Cardiac muscle cell (in vitro differentiated cells and primary cell): Measurements from ENCODE around the gene CACNA1H. TPM values are rescaled to one million over a fixed set of nuclear protein-coding genes. Genes with fewer than 3 reads are reported as not detected.

Experiments used
- DNase-seq, 2 donors: peaks; one replicate each; pipeline versions ENCODE4 v3.0.0 to v3.0.0-alpha.2; 2010 to 2017; ENCODE audit warnings: low read depth in 1 of 2, low spot score in 1 of 2
- H3K27ac ChIP-seq: fragments of 200-600 bp; sonication (generic); 2 replicates; pipeline ENCODE4 v1.5.1; 2016
- H3K27me3 ChIP-seq: fragments of 200-600 bp; sonication (generic); 2 replicates; pipeline ENCODE4 v1.6.0; 2016; ENCODE audit warnings: control low read depth
- H3K36me3 ChIP-seq: fragments of 200-600 bp; sonication (generic); 2 replicates; pipeline ENCODE4 v1.5.1; 2016; ENCODE audit warnings: control low read depth
- H3K4me1 ChIP-seq: fragments of 200-600 bp; sonication (generic); 2 replicates; pipeline ENCODE4 v1.8.1; 2017; ENCODE audit warnings: low read depth, mild to moderate bottlenecking, mixed run types
- H3K4me3 ChIP-seq: fragments of 200-600 bp; sonication (generic); 2 replicates; pipeline ENCODE4 v1.5.1; 2016; ENCODE audit warnings: mild to moderate bottlenecking
- H3K9me3 ChIP-seq: fragments of 200-600 bp; sonication (generic); 2 replicates; pipeline ENCODE4 v1.5.1; 2017; ENCODE audit warnings: low read depth, mild to moderate bottlenecking, control low read depth
- CTCF ChIP-seq: IDR thresholded peaks from 2 replicates; pipeline ENCODE4 v1.5.1; 2012; ENCODE audit warnings: low read depth, mild to moderate bottlenecking, low read length
- polyA plus RNA-seq: library from polyadenylated mRNA; unstranded; fragments of >200 nt; fragmentation: Nextera tagmentation; extraction: Ambion mirVana; gene quantifications from 2 replicates; pipeline ENCODE4 v1.2.1, GENCODE V29; 2016
- total RNA-seq: library from RNA; depleted of rRNA; stranded (reverse); fragments of >200 nt; gene quantifications from 2 replicates; pipeline ENCODE4 v1.2.3, GENCODE V29; 2016

The CACNA1H gene
- total and polyA plus RNA-seq, 2 experiments from 2014 or later, result 8.9 to 66.1 TPM

GRCh38 chr16:1201444-1201843 lies 48.5 kb downstream of the CACNA1H start:
- H3K4me3 ChIP-seq, result no peak overlapping the region
- DNase-seq, result no peak
- no peaks in the 10 kb centered on the region for H3K36me3 ChIP-seq
- H3K4me1 ChIP-seq, result no peaks in the 10 kb centered on the region
- no peak overlapping the region for H3K27ac ChIP-seq
- no peaks in the 10 kb centered on the region for H3K27me3 ChIP-seq
- H3K9me3 ChIP-seq, result no peaks in the 10 kb centered on the region
- TF ChIP-seq CTCF, result no peak

- H3K27ac ChIP-seq, result no peak overlapping the region
- H3K27me3 ChIP-seq, result no peaks in the 10 kb centered on the region
- no peak for TF ChIP-seq CTCF
- no peaks in the 10 kb centered on the region for H3K9me3 ChIP-seq
- H3K36me3 ChIP-seq, result no peaks in the 10 kb centered on the region
- DNase-seq, result no peak
- H3K4me3 ChIP-seq, result no peak overlapping the region
- H3K4me1 ChIP-seq, result no peaks in the 10 kb centered on the region
Observed at GRCh38 chr16:1202274-1202673, 49.4 kb downstream of the CACNA1H start.

DNA sequence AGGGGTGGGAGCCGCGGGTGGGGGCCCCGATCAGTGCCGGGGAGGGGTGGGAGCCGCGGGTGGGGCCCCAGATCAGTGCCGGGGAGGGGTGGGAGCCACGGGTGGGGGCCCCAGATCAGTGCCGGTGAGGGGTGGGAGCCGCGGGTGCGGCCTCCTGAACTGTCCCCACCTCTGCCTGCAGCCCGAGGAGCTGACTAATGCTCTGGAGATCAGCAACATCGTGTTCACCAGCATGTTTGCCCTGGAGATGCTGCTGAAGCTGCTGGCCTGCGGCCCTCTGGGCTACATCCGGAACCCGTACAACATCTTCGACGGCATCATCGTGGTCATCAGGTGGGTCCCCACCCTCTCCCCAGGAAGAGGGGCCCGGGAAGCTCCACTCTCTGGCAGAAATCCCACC lies 52.0 kb downstream of the CACNA1H start:
- TF ChIP-seq CTCF, result no peak
- Histone ChIP-seq H3K27me3 (no peaks in the 10 kb centered on the region), H3K4me1 (no peaks in the 10 kb centered on the region), H3K27ac (no peak overlapping the region), H3K9me3 (no peaks in the 10 kb centered on the region), H3K4me3 (no peak overlapping the region), H3K36me3 (peaks cover 4% of the 10 kb centered on the region)
- DNase-seq, result no peak

DNA sequence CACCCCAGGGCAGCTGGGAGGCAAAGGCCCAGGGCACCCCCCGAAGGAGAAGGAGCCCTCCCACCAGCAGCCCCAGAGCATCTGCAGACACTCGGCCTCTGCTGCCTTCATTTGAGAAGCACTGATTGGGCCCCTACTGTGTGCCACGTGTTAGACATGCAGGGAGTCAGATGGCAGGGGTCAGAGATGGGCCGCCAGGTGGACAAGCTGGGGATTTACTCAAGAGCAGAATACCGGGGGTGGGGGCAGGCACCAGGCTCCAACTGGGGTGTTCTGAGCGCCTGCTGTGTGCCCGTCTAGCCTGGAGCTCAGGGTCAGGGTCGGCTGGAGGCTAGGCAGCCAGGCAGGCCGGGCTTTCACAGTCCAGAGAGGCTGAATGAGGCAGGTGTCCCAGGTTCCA lies 53.4 kb downstream of the CACNA1H start:
- no peak for DNase-seq
- peaks cover 6% of the 10 kb centered on the region for H3K36me3 ChIP-seq
- H3K27ac ChIP-seq, result no peak overlapping the region
- no peak overlapping the region for H3K4me3 ChIP-seq
- no peaks in the 10 kb centered on the region for H3K9me3 ChIP-seq
- H3K27me3 ChIP-seq, result no peaks in the 10 kb centered on the region
- TF ChIP-seq CTCF, result no peak
- H3K4me1 ChIP-seq, result no peaks in the 10 kb centered on the region

- Histone ChIP-seq H3K4me1 (no peaks in the 10 kb centered on the region), H3K4me3 (no peak overlapping the region), H3K27ac (no peak overlapping the region), H3K9me3 (no peaks in the 10 kb centered on the region), H3K36me3 (peaks cover 6% of the 10 kb centered on the region), H3K27me3 (no peaks in the 10 kb centered on the region)
- no peak for TF ChIP-seq CTCF
- no peak for DNase-seq
Observed at GRCh38 chr16:1206786-1207185, 53.9 kb downstream of the CACNA1H start.

GRCh38 chr16:1208239-1208830 lies 55.4 kb downstream of the CACNA1H start:
- Histone ChIP-seq H3K4me1 (no peaks in the 10 kb centered on the region), H3K9me3 (no peaks in the 10 kb centered on the region), H3K27me3 (no peaks in the 10 kb centered on the region), H3K27ac (no peak overlapping the region), H3K4me3 (no peak overlapping the region), H3K36me3 (peaks cover 6% of the 10 kb centered on the region)
- DNase-seq, result no peak
- TF ChIP-seq CTCF, result no peak
